Measurements from ENCODE around the gene TNNI3K.

DNA sequence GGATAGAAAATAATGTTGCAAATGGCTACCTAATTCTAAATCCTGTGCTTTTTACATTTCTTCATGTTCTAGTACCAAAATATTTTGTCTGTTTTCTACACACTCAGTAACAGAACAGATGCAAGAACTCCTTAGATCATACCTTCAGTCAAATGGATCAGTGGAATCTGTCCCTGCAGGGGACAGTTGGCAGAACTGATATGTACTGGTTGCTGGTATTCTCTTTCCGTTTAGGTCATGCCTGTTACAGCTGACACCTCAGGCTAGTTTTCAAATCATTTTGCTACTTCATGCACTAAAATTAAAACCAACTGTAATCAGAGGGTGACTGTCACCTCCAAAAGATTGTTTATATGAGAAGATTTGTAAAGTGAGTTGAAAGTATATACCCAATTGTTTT, 109.2 kb downstream of the TNNI3K start:
- TF ChIP-seq, protein P1, sequence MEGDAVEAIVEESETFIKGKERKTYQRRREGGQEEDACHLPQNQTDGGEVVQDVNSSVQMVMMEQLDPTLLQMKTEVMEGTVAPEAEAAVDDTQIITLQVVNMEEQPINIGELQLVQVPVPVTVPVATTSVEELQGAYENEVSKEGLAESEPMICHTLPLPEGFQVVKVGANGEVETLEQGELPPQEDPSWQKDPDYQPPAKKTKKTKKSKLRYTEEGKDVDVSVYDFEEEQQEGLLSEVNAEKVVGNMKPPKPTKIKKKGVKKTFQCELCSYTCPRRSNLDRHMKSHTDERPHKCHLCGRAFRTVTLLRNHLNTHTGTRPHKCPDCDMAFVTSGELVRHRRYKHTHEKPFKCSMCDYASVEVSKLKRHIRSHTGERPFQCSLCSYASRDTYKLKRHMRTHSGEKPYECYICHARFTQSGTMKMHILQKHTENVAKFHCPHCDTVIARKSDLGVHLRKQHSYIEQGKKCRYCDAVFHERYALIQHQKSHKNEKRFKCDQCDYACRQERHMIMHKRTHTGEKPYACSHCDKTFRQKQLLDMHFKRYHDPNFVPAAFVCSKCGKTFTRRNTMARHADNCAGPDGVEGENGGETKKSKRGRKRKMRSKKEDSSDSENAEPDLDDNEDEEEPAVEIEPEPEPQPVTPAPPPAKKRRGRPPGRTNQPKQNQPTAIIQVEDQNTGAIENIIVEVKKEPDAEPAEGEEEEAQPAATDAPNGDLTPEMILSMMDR (IDR thresholded peaks at IDR 0.05): no peak
- no peak for TF ChIP-seq POLR2A (IDR thresholded peaks at IDR 0.05)
